GM10248 (cell line): ENCODE results near the gene SPRED2.
A peak's percentile ranks its signal among the peaks of the same experiment; 100 is the strongest.

Experiments
- CTCF ChIA-PET: fragments of 300-600 bp; sonication (Branson Sonifier 250); formaldehyde crosslinking; extraction: SDS; loops from one replicate; lab custom pipeline; 2021; ENCODE audit warnings: antibody characterized with exemption; lab: Yijun Ruan, JAX
- POLR2A ChIA-PET: fragments of 350-650 bp; sonication (Branson Sonifier 250); formaldehyde crosslinking; extraction: SDS; loops from one replicate; lab custom pipeline; 2020; ENCODE audit warnings: antibody characterized with exemption; lab: Yijun Ruan, JAX
- DNase-seq: peaks from one replicate; pipeline ENCODE4 v3.0.0; 2012; ENCODE audit errors: extremely low spot score
- CTCF ChIP-seq: IDR thresholded peaks from 2 replicates; pipeline ENCODE4 v1.5.1; 2012; ENCODE audit warnings: mild to moderate bottlenecking, low read depth; ENCODE audit errors: extremely low read depth, missing control alignments, control extremely low read depth

Gene SPRED2

GRCh38 chr2:65273344-65273743, 159.1 kb downstream of the SPRED2 start:
- no peak for TF ChIP-seq CTCF
- ChIA-PET POLR2A (no interaction called here), CTCF (interaction anchor here (1.2 kb wide), 1 partner anchor 10 kb away, joined by 4 read pairs; no protein-coding TSS in a partner anchor)
- no peak for DNase-seq

GRCh38 chr2:65268957-65269356, 163.4 kb downstream of the SPRED2 start:
- no peak for DNase-seq
- ChIA-PET CTCF (interaction anchor here (1.1 kb wide), 1 partner anchor 204 kb away, joined by 3 read pairs; no protein-coding TSS in a partner anchor), POLR2A (no interaction called here)
- TF ChIP-seq CTCF = no peak

GRCh38 chr2:65267008-65267407, 165.4 kb downstream of the SPRED2 start:
- CTCF ChIA-PET = interaction anchor here (0.6 to 1.3 kb wide), 3 partner anchors 11 to 273 kb away, joined by 3 to 4 read pairs (median 3); no protein-coding TSS in a partner anchor
- TF ChIP-seq CTCF = no peak
- no peak for DNase-seq
- POLR2A ChIA-PET = no interaction called here

- CTCF ChIA-PET = interaction anchor here (0.7 to 2.1 kb wide), 15 partner anchors 11 to 305 kb away, joined by 3 to 16 read pairs (median 4); no protein-coding TSS in a partner anchor
- DNase-seq = no peak
- POLR2A ChIA-PET = no interaction called here
- no peak for TF ChIP-seq CTCF
Observed at GRCh38 chr2:65265671-65266045, 166.7 kb downstream of the SPRED2 start.

- DNase-seq = no peak
- peak; percentile 58 for TF ChIP-seq CTCF
- ChIA-PET POLR2A (no interaction called here), CTCF (interaction anchor here (0.7 to 2.1 kb wide), 17 partner anchors 12 to 306 kb away, joined by 3 to 16 read pairs (median 4); no protein-coding TSS in a partner anchor)
Observed at GRCh38 chr2:65264821-65265670, 167.4 kb downstream of the SPRED2 start.

- TF ChIP-seq CTCF = no peak
- POLR2A ChIA-PET = no interaction called here
- CTCF ChIA-PET = interaction anchor here (0.8 to 2.1 kb wide), 8 partner anchors 9 to 310 kb away, joined by 3 to 7 read pairs (median 4); no protein-coding TSS in a partner anchor
- DNase-seq = no peak
Observed at GRCh38 chr2:65263986-65264385, 168.4 kb downstream of the SPRED2 start.
